Calu3 (cell line): ENCODE measurements around the gene RNF112. TPM values are rescaled to one million over a fixed set of nuclear protein-coding genes. Genes with fewer than 3 reads are reported as not detected.

ENCODE experiments used
- BruUV-seq: library from RNA; stranded (reverse); fragments of 400-500 nt; replicated peaks from 2 replicates; lab custom pipeline; 2021; lab: Mats Ljungman, UMichigan
- CTCF ChIA-PET: fragments of 300-600 bp; sonication (Branson Sonifier 250); formaldehyde crosslinking; loops from one replicate; lab custom pipeline; 2022; ENCODE audit warnings: antibody characterized with exemption; lab: Charles Lee
- DNase-seq: peaks from one replicate; pipeline ENCODE4 v3.0.0; 2022
- H3K27ac Mint-ChIP-seq: one replicate; pipeline ENCODE4 v1.8.0; 2022; ENCODE audit warnings: mixed read lengths; ENCODE audit not compliant: unreplicated experiment
- H3K27me3 Mint-ChIP-seq: one replicate; pipeline ENCODE4 v1.8.0; 2022; ENCODE audit warnings: mixed read lengths; ENCODE audit not compliant: unreplicated experiment
- H3K36me3 Mint-ChIP-seq: one replicate; pipeline ENCODE4 v1.8.0; 2022; ENCODE audit warnings: mild to moderate bottlenecking, moderate library complexity, mixed read lengths; ENCODE audit not compliant: insufficient read depth, unreplicated experiment
- H3K4me1 Mint-ChIP-seq: one replicate; pipeline ENCODE4 v1.8.0; 2022; ENCODE audit warnings: mild to moderate bottlenecking, low read depth, mixed read lengths; ENCODE audit not compliant: unreplicated experiment
- H3K4me3 Mint-ChIP-seq: one replicate; pipeline ENCODE4 v1.8.0; 2022; ENCODE audit warnings: mild to moderate bottlenecking, low read depth, moderate library complexity, mixed read lengths; ENCODE audit not compliant: unreplicated experiment
- H3K9me3 Mint-ChIP-seq: one replicate; pipeline ENCODE4 v1.8.0; 2022; ENCODE audit warnings: low read depth, mixed read lengths; ENCODE audit not compliant: unreplicated experiment
- CTCF ChIP-seq: fragments of 200-600 bp; IDR thresholded peaks from one replicate; pipeline ENCODE4 v1.8.0; 2022; ENCODE audit warnings: antibody characterized with exemption; ENCODE audit not compliant: unreplicated experiment
- intact Hi-C: fragments of 100-400 bp; cut with micrococcal nuclease; formaldehyde crosslinking; loops from one replicate; pipeline ENCODE4 v1.10.0; 2022; ENCODE audit not compliant: unreplicated experiment
- total RNA-seq: library from RNA; stranded (reverse); gene quantifications from 2 replicates; pipeline ENCODE4 v1.2.3, GENCODE V29; 2022

Gene RNF112
- total RNA-seq, 1 experiment from 2014 or later: 1.3 TPM

GRCh38 chr17:19410091-19410490 is 941 bp upstream of the RNF112 start:
- Mint-ChIP-seq H3K36me3 (no peaks in the 10 kb centered on the region), H3K4me1 (no peaks in the 10 kb centered on the region), H3K4me3 (no peak overlapping the region), H3K9me3 (no peaks in the 10 kb centered on the region), H3K27me3 (peaks cover 22% of the 10 kb centered on the region), H3K27ac (no peak overlapping the region)
- DNase-seq: no peak
- intact Hi-C loops: no loop called here
- TF ChIP-seq CTCF: no peak
- CTCF ChIA-PET: no interaction called here
- no TSS peak for BruUV-seq

GRCh38 chr17:19411631-19412030 is 599 bp downstream of the RNF112 start:
- BruUV-seq: no TSS peak
- no peaks in the 10 kb centered on the region for H3K4me1 Mint-ChIP-seq
- H3K36me3 Mint-ChIP-seq: no peaks in the 10 kb centered on the region
- H3K9me3 Mint-ChIP-seq: no peaks in the 10 kb centered on the region
- no peak for TF ChIP-seq CTCF
- H3K27ac Mint-ChIP-seq: no peak overlapping the region
- intact Hi-C loops: no loop called here
- DNase-seq: no peak
- H3K4me3 Mint-ChIP-seq: no peak overlapping the region
- H3K27me3 Mint-ChIP-seq: peaks cover 22% of the 10 kb centered on the region
- CTCF ChIA-PET: interaction anchor here (0.6 kb wide), 1 partner anchor 1144 kb away, joined by 3 read pairs; no protein-coding TSS in a partner anchor

GRCh38 chr17:19412510-19412909 is 1.5 kb downstream of the RNF112 start:
- H3K4me3 Mint-ChIP-seq: no peak overlapping the region
- peaks cover 22% of the 10 kb centered on the region for H3K27me3 Mint-ChIP-seq
- CTCF ChIA-PET: no interaction called here
- no peaks in the 10 kb centered on the region for H3K9me3 Mint-ChIP-seq
- no peak for DNase-seq
- no peak overlapping the region for H3K27ac Mint-ChIP-seq
- BruUV-seq: no TSS peak
- H3K36me3 Mint-ChIP-seq: no peaks in the 10 kb centered on the region
- H3K4me1 Mint-ChIP-seq: no peaks in the 10 kb centered on the region
- no peak for TF ChIP-seq CTCF
- intact Hi-C loops: no loop called here

DNA sequence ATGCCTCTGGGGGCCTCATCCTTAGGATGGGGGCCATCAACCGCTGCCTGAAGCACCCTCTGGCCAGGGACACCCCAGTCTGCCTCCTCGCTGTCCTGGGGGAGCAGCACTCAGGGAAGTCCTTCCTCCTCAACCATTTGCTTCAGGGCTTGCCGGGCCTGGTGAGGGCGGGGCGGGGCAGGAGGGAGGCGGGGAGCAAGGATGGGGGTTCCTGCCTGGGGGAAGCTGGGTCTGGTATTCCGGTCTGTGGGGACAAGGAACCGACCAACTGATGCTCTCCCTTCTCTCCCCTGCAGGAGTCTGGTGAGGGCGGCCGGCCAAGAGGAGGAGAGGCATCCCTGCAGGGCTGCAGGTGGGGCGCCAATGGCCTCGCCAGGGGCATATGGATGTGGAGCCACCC is 2.0 kb downstream of the RNF112 start:
- BruUV-seq: no TSS peak
- Mint-ChIP-seq H3K27me3 (peaks cover 22% of the 10 kb centered on the region), H3K4me3 (no peak overlapping the region), H3K9me3 (no peaks in the 10 kb centered on the region), H3K27ac (no peak overlapping the region), H3K36me3 (no peaks in the 10 kb centered on the region), H3K4me1 (no peaks in the 10 kb centered on the region)
- TF ChIP-seq CTCF: no peak
- CTCF ChIA-PET: no interaction called here
- DNase-seq: no peak
- intact Hi-C loops: no loop called here
